ENCODE results near the gene NFATC4. TPM values are rescaled to one million over a fixed set of nuclear protein-coding genes. Genes with fewer than 3 reads are reported as not detected.

NFATC4 gene
- total RNA-seq, 4 donors from 2014 or later = 58.6 to 132 (median 99.1) TPM

DNA sequence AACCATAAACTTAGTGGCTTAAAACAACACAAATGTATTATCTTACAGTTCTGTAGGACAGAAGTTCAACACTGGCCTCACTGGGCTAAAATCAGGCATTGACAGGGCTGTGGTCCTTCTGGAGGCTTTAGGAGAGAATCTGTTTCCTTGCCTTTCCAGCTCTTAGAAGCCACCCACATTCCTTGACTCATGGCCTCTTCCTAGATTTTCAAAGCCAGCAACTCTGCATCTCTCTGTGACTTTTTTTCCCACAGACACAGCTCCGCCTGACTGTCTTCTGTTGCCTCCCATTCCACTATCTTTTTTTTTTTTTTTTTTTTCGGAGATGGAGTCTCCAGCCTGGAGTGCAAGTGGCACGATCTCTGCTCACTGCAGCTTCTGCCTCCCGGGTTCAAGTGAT, 11.8 kb upstream of the NFATC4 start:
- Histone ChIP-seq H3K4me3 (no peak overlapping the region), H3K4me1 (no peaks in the 10 kb centered on the region), H3K9me3 (no peaks in the 10 kb centered on the region), H3K27ac (no peak overlapping the region), H3K27me3 (peaks cover 0 to 13% of the 10 kb centered on the region in 2 donors), H3K36me3 (no peaks in the 10 kb centered on the region)
- no peak for DNase-seq (ENCODE audit: low spot score in 2 of 2)
- WGBS, 2 donors = 79 to 94% methylated on average over 4 of the region's 4 CpGs
- TF ChIP-seq, protein P1, sequence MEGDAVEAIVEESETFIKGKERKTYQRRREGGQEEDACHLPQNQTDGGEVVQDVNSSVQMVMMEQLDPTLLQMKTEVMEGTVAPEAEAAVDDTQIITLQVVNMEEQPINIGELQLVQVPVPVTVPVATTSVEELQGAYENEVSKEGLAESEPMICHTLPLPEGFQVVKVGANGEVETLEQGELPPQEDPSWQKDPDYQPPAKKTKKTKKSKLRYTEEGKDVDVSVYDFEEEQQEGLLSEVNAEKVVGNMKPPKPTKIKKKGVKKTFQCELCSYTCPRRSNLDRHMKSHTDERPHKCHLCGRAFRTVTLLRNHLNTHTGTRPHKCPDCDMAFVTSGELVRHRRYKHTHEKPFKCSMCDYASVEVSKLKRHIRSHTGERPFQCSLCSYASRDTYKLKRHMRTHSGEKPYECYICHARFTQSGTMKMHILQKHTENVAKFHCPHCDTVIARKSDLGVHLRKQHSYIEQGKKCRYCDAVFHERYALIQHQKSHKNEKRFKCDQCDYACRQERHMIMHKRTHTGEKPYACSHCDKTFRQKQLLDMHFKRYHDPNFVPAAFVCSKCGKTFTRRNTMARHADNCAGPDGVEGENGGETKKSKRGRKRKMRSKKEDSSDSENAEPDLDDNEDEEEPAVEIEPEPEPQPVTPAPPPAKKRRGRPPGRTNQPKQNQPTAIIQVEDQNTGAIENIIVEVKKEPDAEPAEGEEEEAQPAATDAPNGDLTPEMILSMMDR (IDR thresholded peaks at IDR 0.05) = no peak
- TF ChIP-seq POLR2A (IDR thresholded peaks at IDR 0.05) (no peak), EP300 (IDR thresholded peaks at IDR 0.05) (no peak)

DNA sequence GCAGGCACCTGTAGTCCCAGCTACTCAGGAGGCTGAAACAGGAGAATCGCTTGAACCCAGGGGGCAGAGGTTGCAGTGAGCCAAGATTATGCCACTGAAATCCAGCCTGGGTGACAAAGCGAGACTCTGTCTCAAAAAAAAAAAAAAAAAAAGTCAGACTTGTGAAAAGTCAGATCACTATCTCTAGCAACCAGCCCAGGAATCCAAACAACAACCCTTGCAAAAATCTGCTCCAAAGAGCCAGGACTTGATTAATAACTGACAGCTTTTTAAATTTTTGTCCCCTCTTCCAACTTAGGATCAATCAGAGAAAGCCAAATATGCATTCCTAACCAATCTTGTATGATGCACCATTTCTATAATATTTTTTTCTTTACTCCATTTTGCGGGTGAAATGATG, 7.7 kb upstream of the NFATC4 start:
- WGBS, 2 donors = 91 to 94% methylated on average over 3 of the region's 3 CpGs

DNA sequence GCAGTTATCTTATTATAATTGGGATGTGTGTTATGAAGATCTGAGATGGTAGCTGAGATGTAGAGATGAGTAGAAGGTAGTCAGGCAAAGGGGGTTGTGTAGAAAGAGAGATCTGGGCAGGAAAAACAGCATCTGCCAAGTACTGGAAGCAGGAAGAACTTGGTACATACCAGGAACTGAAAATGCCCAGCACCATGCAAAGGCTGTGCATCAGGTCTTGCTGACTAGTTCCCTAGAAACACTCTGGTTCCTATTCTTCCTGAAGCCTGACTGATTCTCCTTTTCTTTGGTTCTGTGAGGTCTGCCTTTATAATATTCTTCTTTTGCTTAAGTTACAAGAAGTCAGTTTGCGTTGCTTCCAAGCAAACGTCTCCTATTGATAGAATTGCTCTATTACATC, 6.7 kb upstream of the NFATC4 start:
- Histone ChIP-seq H3K27me3 (no peaks in the 10 kb centered on the region), H3K9me3 (no peaks in the 10 kb centered on the region), H3K27ac (no peak overlapping the region), H3K4me1 (peaks cover 0 to 16% (median 5%) of the 10 kb centered on the region in 4 donors), H3K4me3 (no peak overlapping the region), H3K36me3 (no peaks in the 10 kb centered on the region)
- DNase-seq (ENCODE audit: low spot score in 2 of 2) = no peak
- TF ChIP-seq EP300 (IDR thresholded peaks at IDR 0.05) = no peak
- TF ChIP-seq POLR2A (IDR thresholded peaks at IDR 0.05) = no peak
- TF ChIP-seq, protein P1 (IDR thresholded peaks at IDR 0.05) = no peak
- 61 to 67% methylated on average over 2 of the region's 2 CpGs for WGBS, 2 donors

More for the DNA sequence above, 7.7 kb upstream of the NFATC4 start:
- Histone ChIP-seq H3K4me3 (no peak overlapping the region), H3K36me3 (no peaks in the 10 kb centered on the region), H3K27ac (no peak overlapping the region), H3K27me3 (no peaks in the 10 kb centered on the region), H3K9me3 (no peaks in the 10 kb centered on the region), H3K4me1 (peaks cover 0 to 6% (median under 1%) of the 10 kb centered on the region in 4 donors)
- no peak for DNase-seq (ENCODE audit: low spot score in 2 of 2)
- TF ChIP-seq, protein P1 (IDR thresholded peaks at IDR 0.05) = no peak
- no peak for TF ChIP-seq POLR2A (IDR thresholded peaks at IDR 0.05)
- TF ChIP-seq EP300 (IDR thresholded peaks at IDR 0.05) = no peak

DNA sequence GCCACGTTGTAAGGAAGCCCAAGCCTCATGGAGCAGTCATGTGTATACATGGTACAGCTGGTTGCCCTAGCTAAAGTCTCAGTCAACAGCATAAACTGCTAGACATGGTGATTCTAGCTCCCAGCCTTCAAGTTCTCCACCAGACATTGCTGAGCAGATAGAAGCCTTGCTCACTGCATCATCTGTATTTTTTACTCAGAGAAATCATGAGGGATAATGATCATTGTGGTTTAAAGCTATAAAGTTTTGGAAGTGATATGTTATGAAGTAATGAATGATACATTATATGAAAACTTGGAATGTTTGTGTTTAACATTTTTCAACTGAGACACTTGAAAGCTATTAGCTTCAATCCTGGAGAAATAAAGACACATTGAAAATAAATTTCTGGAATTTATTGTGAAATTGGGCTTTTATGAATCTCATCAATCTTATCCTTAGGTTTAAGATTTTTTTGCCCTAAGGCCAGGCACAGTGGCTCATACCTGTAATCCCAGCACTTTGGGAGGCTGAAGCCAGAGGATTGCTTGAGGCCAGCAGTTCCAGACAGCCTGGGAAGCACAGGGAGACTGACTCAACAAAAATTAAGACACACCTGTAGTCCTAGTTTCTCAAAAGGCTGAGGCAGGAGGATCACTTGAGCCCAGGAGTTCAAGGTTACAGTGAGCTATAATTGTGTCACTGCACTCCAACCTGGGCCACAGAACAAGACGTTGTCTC, 5.6 kb upstream of the NFATC4 start:
- DNase-seq (ENCODE audit: low spot score in 2 of 2) = no peak
- Histone ChIP-seq H3K27ac (no peak overlapping the region), H3K4me1 (peaks cover 0 to 24% (median 7%) of the 10 kb centered on the region in 4 donors), H3K9me3 (no peaks in the 10 kb centered on the region), H3K36me3 (no peaks in the 10 kb centered on the region), H3K27me3 (no peaks in the 10 kb centered on the region), H3K4me3 (no peak overlapping the region)
- WGBS, 2 donors = 38 to 54% methylated on average over 2 of the region's 2 CpGs
- TF ChIP-seq, protein P1 (IDR thresholded peaks at IDR 0.05) = no peak
- TF ChIP-seq POLR2A (IDR thresholded peaks at IDR 0.05) (no peak), EP300 (IDR thresholded peaks at IDR 0.05) (no peak)

DNA sequence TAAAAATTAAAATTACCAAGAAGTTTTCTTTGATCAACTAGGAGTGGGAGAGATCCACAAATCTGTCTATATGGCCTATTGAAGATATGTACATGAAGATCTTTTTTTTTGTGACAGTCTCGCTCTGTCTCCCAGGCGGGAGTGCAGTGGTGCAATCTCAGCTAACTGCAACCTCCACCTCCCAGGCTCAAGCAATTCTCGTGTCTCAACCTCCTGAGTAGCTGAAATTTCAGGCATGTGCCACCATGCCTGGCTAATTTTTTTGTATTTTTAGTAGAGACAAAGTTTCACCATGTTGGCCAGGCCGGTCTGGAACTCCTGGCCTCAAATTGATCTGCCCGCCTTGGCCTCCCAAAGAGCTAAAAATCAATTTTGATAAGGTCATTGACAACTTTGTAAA, 4.6 kb upstream of the NFATC4 start:
- H3K36me3 ChIP-seq = no peaks in the 10 kb centered on the region
- no peak for TF ChIP-seq POLR2A (IDR thresholded peaks at IDR 0.05)
- TF ChIP-seq EP300 (IDR thresholded peaks at IDR 0.05) = no peak
- TF ChIP-seq, protein P1 (IDR thresholded peaks at IDR 0.05) = no peak
- H3K27me3 ChIP-seq = no peaks in the 10 kb centered on the region
- H3K27ac ChIP-seq = no peak overlapping the region
- no peak overlapping the region for H3K4me3 ChIP-seq
- no peaks in the 10 kb centered on the region for H3K9me3 ChIP-seq
- no peak for DNase-seq (ENCODE audit: low spot score in 2 of 2)
- H3K4me1 ChIP-seq = peaks cover 0 to 34% (median 11%) of the 10 kb centered on the region in 4 donors
- 88% methylated on average over 5 of the region's 5 CpGs for WGBS, 2 donors

All from tibial nerve (tissue), 4 donors.